Mesendoderm (in vitro differentiated cells): ENCODE results near the gene CBL.

Experiments
- DNase-seq: peaks from one replicate; pipeline ENCODE4 v3.0.0; 2013
- H2AK5ac ChIP-seq: 2 replicates; pipeline ENCODE4 v1.6.1; 2013; ENCODE audit warnings: low read length, inconsistent platforms
- H2BK120ac ChIP-seq: 2 replicates; pipeline ENCODE4 v1.6.1; 2013; ENCODE audit warnings: low read depth, mild to moderate bottlenecking, low read length, moderate library complexity, mixed read lengths
- H2BK15ac ChIP-seq: replicated peaks from 2 replicates; pipeline ENCODE4 v1.6.1; 2013; ENCODE audit warnings: low read depth, mild to moderate bottlenecking, moderate library complexity
- H2BK5ac ChIP-seq: 2 replicates; pipeline ENCODE4 v1.6.1; 2013; ENCODE audit warnings: low read length, inconsistent platforms
- H3K18ac ChIP-seq: 2 replicates; pipeline ENCODE4 v1.6.1; 2013; ENCODE audit warnings: mild to moderate bottlenecking, low read length, mixed read lengths
- H3K23ac ChIP-seq: one replicate; pipeline ENCODE4 v1.6.1; 2013; ENCODE audit warnings: low read length
- H3K27ac ChIP-seq: 2 replicates; pipeline ENCODE4 v1.5.1; 2013; ENCODE audit warnings: low read depth, mild to moderate bottlenecking, inconsistent platforms, low read length, moderate library complexity
- H3K27me3 ChIP-seq: 2 replicates; pipeline ENCODE4 v1.6.1; 2013; ENCODE audit warnings: low read length, control low read depth, mild to moderate bottlenecking, inconsistent platforms; ENCODE audit not compliant: insufficient read depth, poor library complexity
- H3K36me3 ChIP-seq: 2 replicates; pipeline ENCODE4 v1.6.1; 2013; ENCODE audit warnings: low read length, inconsistent platforms; ENCODE audit not compliant: control insufficient read depth, insufficient read depth
- H3K4ac ChIP-seq: one replicate; pipeline ENCODE4 v1.6.1; 2013; ENCODE audit warnings: low read depth, mild to moderate bottlenecking, low read length, moderate library complexity
- H3K4me1 ChIP-seq: 2 replicates; pipeline ENCODE4 v1.6.1; 2013; ENCODE audit warnings: low read depth, low read length, inconsistent platforms; ENCODE audit not compliant: control insufficient read depth
- H3K4me2 ChIP-seq: 2 replicates; pipeline ENCODE4 v1.6.1; 2013; ENCODE audit warnings: low read length
- H3K4me3 ChIP-seq: 2 replicates; pipeline ENCODE4 v1.5.1; 2013; ENCODE audit warnings: mild to moderate bottlenecking, low read length
- H3K56ac ChIP-seq: one replicate; pipeline ENCODE4 v1.6.1; 2013; ENCODE audit warnings: low read length
- H3K79me1 ChIP-seq: 2 replicates; pipeline ENCODE4 v1.6.1; 2013; ENCODE audit warnings: low read length, inconsistent platforms
- H3K79me2 ChIP-seq: 2 replicates; pipeline ENCODE4 v1.6.1; 2013; ENCODE audit warnings: mild to moderate bottlenecking, low read length; ENCODE audit not compliant: control insufficient read depth, insufficient read depth
- H3K9ac ChIP-seq: 2 replicates; pipeline ENCODE4 v1.6.1; 2013; ENCODE audit warnings: low read length, inconsistent platforms
- H4K5ac ChIP-seq: one replicate; pipeline ENCODE4 v1.6.1; 2013; ENCODE audit warnings: low read length
- H4K8ac ChIP-seq: one replicate; pipeline ENCODE4 v1.6.1; 2013; ENCODE audit warnings: low read depth, mild to moderate bottlenecking, control low read depth, low read length, moderate library complexity
- WGBS: extraction: QIAGEN DNeasy Blood & Tissue Kit; methylation state at CpG from one replicate; pipeline ENCODE4 v1.1.7; 2013; ENCODE audit warnings: low lambda C conversion rate, missing lambda C conversion rate; ENCODE audit not compliant: insufficient coverage; ENCODE audit errors: extremely low coverage; 5-methylcytosine and 5-hydroxymethylcytosine counted together

Gene CBL

DNA sequence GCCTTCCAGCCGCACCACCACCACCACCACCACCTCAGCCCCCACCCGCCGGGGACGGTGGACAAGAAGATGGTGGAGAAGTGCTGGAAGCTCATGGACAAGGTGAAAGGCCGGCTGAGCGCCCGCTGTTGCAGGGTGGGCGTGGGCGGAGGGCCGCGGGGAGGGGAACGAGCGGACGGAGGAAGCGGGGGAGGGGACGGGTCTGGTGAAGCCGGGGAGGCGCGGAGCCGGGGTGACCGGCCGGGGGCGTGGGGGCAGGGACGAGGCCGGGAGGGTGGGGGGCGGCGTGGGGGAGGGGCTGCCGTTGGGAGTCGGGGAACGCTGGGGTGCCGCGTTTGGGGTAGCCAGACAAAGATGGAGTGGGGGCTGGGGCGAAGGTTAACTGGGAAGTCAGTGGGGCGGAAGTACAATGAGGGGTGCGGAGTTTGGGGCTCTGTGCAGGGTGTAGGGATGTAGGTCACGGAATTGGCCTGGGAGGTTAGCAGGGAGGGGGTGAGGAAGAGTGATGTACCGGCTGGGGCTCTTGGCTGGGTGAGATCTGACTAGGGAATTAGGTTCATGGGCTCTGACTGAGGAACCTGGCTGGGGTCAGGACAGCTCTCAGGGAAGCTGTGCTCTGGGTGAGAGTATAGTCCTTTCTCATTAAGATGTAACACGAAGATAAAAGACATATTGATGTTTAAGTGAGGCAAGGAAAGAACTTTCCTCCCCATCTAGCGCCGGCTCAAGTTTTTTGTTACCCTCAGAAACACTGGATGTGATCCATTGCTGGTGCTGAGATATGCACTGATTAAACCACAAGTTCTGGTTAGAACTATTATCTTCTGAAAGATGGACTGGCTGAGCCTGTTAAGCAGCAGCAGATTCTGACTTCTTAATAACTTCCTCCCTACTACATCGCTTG, 624 bp downstream of the CBL start:
- no CpG with 5 or more reads among the region's 41 CpGs for WGBS
- Histone ChIP-seq H3K56ac (peak overlapping the region; percentile 98), H3K9ac (peak overlapping the region; percentile 97), H4K5ac (no peak overlapping the region), H3K36me3 (no peaks in the 10 kb centered on the region), H3K79me2 (peaks cover 40% of the 10 kb centered on the region), H2BK15ac (no peak overlapping the region), H2BK5ac (peak overlapping the region; percentile 70), H3K18ac (peak overlapping the region; percentile 81), H3K4me2 (peak overlapping the region; percentile 77), H3K27me3 (no peaks in the 10 kb centered on the region), H3K4ac (peak overlapping the region; percentile 93), H2AK5ac (peak overlapping the region; percentile 46), H3K4me1 (no peaks in the 10 kb centered on the region), H3K23ac (no peak overlapping the region), H2BK120ac (no peak overlapping the region), H4K8ac (peak overlapping the region; percentile 60), H3K79me1 (no peaks in the 10 kb centered on the region), H3K27ac (peak overlapping the region; percentile 93), H3K4me3 (peak overlapping the region; percentile 90)
- peak; percentile 61 for DNase-seq

DNA sequence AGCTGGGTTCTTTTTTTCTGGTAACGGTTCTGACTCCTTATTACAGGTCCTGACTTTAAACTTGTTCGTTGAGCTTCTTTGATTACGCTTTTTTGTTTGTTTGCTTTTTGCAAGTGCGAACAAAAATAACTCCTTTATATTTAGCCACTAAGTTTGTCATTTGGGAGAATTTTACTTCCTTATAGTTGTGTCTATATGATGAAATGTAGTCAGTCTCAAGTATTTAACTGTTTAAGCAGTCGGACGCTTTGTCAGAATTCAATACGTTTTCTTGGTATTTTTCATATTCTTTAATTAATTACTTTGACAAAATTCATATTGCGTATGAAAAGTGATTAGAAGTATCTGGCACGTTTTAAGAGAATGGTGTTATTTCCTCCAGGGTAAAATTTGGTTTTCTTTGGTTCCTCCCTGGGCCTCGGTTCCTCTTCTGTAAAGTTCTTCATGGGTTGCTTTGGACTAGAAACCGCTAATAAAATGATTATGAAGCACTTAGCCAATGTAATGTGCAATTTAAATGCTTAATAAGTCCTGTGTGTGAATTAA, 1.3 kb downstream of the CBL start:
- no peak for DNase-seq
- H3K4me3 ChIP-seq = peak overlapping the region; percentile 90
- peak overlapping the region; percentile 91 for H3K9ac ChIP-seq
- H2BK15ac ChIP-seq = no peak overlapping the region
- WGBS = no CpG with 5 or more reads among the region's 11 CpGs
- no peak overlapping the region for H3K23ac ChIP-seq
- H2AK5ac ChIP-seq = no peak overlapping the region
- H4K8ac ChIP-seq = no peak overlapping the region
- peak overlapping the region; percentile 6 for H3K27ac ChIP-seq
- peaks cover 40% of the 10 kb centered on the region for H3K79me2 ChIP-seq
- H3K4me1 ChIP-seq = no peaks in the 10 kb centered on the region
- no peaks in the 10 kb centered on the region for H3K36me3 ChIP-seq
- no peak overlapping the region for H2BK120ac ChIP-seq
- H3K56ac ChIP-seq = peak overlapping the region; percentile 98
- peak overlapping the region; percentile 77 for H3K4me2 ChIP-seq
- H3K27me3 ChIP-seq = no peaks in the 10 kb centered on the region
- H3K4ac ChIP-seq = no peak overlapping the region
- no peak overlapping the region for H2BK5ac ChIP-seq
- no peak overlapping the region for H4K5ac ChIP-seq
- peak overlapping the region; percentile 81 for H3K18ac ChIP-seq
- no peaks in the 10 kb centered on the region for H3K79me1 ChIP-seq

DNA sequence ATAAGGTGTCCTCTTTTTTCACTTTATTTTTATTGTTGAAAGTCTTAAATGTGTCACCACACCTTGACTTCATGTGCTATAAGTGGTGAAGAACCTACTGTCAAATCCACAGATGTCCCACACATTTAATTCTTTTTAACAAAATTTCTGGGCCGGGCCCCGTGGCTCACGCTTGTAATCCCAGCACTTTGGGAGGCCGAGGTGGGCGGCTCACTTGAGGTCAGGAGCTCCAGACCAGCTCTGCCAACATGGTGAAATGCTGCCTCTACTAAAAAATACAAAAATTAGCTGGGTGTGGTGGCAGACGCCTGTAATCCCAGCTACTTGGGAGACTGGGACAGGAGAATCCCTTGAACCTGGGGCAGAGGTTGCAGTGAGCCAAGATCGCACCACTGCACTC, 3.0 kb downstream of the CBL start:
- Histone ChIP-seq H3K4ac (no peak overlapping the region), H3K27ac (no peak overlapping the region), H2AK5ac (no peak overlapping the region), H3K18ac (peak overlapping the region; percentile 51), H2BK15ac (no peak overlapping the region), H3K9ac (no peak overlapping the region), H3K79me1 (peaks cover 1% of the 10 kb centered on the region), H3K4me1 (no peaks in the 10 kb centered on the region), H3K27me3 (no peaks in the 10 kb centered on the region), H3K56ac (no peak overlapping the region), H3K4me2 (no peak overlapping the region), H2BK5ac (no peak overlapping the region), H3K79me2 (peaks cover 51% of the 10 kb centered on the region), H2BK120ac (no peak overlapping the region), H4K8ac (no peak overlapping the region), H4K5ac (no peak overlapping the region), H3K4me3 (no peak overlapping the region), H3K36me3 (no peaks in the 10 kb centered on the region), H3K23ac (no peak overlapping the region)
- WGBS = no CpG with 5 or more reads among the region's 7 CpGs
- DNase-seq = no peak

DNA sequence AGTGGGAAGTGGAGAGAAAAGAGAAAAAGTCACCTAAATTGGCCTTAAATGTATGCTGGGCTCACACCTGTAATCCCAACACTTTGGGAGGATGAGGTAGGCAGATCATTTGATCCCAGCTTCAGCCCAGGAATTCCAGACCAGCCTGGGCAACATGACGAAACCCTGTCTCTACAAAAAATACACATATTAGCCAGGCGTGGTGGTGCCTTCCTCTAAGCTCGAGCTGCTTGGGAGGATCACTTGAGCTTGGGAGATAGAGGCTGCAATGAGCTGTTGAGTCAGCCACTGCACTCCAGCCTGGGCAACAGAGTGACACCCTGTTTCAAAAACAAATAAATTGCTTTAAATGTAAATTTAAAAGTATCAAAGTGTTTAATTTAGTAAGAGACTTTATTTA, 3.9 kb downstream of the CBL start:
- H3K56ac ChIP-seq = no peak overlapping the region
- H3K9ac ChIP-seq = no peak overlapping the region
- H3K23ac ChIP-seq = no peak overlapping the region
- no peak overlapping the region for H2BK5ac ChIP-seq
- peaks cover 55% of the 10 kb centered on the region for H3K79me2 ChIP-seq
- H3K36me3 ChIP-seq = no peaks in the 10 kb centered on the region
- H2AK5ac ChIP-seq = no peak overlapping the region
- no peak overlapping the region for H2BK120ac ChIP-seq
- H4K8ac ChIP-seq = no peak overlapping the region
- WGBS = no CpG with 5 or more reads among the region's 3 CpGs
- no peak overlapping the region for H3K4me3 ChIP-seq
- H3K27ac ChIP-seq = no peak overlapping the region
- peak; percentile 29 for DNase-seq
- peaks cover 1% of the 10 kb centered on the region for H3K79me1 ChIP-seq
- no peaks in the 10 kb centered on the region for H3K27me3 ChIP-seq
- H3K4ac ChIP-seq = no peak overlapping the region
- no peak overlapping the region for H4K5ac ChIP-seq
- H3K4me2 ChIP-seq = no peak overlapping the region
- no peak overlapping the region for H2BK15ac ChIP-seq
- H3K18ac ChIP-seq = no peak overlapping the region
- no peaks in the 10 kb centered on the region for H3K4me1 ChIP-seq

DNA sequence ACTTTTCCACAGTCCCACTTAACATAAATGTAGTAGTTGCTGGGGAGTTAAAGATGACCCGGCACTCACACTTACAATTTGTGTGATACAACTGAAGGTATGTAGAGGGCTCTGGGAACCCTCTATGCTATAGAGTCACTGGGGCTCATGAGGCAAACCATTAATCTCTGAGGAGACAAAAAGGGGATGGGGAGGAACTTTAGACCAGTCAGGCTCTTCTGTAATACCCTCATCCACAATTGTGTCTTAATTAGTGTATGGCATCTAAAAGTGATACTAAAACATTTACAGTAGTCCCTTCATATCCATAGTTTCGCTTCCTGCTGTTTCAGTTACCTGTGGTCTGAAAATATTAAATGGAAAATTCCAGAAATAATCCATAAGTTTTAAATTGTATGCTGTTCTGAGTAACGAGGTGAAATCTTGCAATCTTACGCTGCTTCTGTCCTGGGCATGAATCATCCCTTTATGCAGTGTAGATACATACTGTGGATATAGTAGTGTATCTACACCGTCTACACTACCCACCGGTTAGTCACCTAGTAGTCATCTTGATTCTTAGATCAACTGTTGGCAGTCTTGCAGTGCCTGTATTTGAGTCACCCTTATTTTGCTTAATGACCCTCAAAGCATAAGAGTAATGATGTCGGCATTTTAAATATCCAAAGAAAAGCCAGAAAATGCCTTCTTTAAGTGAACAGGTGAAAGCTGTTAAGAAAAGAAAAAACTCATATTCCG, 12.2 kb downstream of the CBL start:
- Histone ChIP-seq H2AK5ac (no peak overlapping the region), H3K79me2 (peaks cover 49% of the 10 kb centered on the region), H3K18ac (no peak overlapping the region), H3K56ac (no peak overlapping the region), H3K27me3 (no peaks in the 10 kb centered on the region), H3K4me3 (no peak overlapping the region), H4K8ac (no peak overlapping the region), H4K5ac (no peak overlapping the region), H3K4me2 (no peak overlapping the region), H3K27ac (no peak overlapping the region), H2BK120ac (no peak overlapping the region), H2BK5ac (no peak overlapping the region), H3K4me1 (no peaks in the 10 kb centered on the region), H3K4ac (no peak overlapping the region), H2BK15ac (no peak overlapping the region), H3K23ac (no peak overlapping the region), H3K36me3 (no peaks in the 10 kb centered on the region), H3K9ac (no peak overlapping the region), H3K79me1 (peaks cover 8% of the 10 kb centered on the region)
- no CpG with 5 or more reads among the region's 8 CpGs for WGBS
- no peak for DNase-seq
